HepG2 (cell line): ENCODE data around the gene HSD11B1L. TPM values are rescaled to one million over a fixed set of nuclear protein-coding genes. Genes with fewer than 3 reads are reported as not detected.

Source experiments
- DZIP1 ChIP-seq: sonication (generic); formaldehyde crosslinking; IDR thresholded peaks from 2 replicates; pipeline ENCODE4 v1.5.0; 2020; ENCODE audit warnings: mild to moderate bottlenecking, missing genetic modification reagents
- EEA1 ChIP-seq: sonication (generic); formaldehyde crosslinking; IDR thresholded peaks from 2 replicates; pipeline ENCODE4 v1.5.1; 2020; ENCODE audit warnings: mild to moderate bottlenecking, missing genetic modification reagents, borderline replicate concordance
- FOSL1 ChIP-seq: sonication (generic); formaldehyde crosslinking; IDR thresholded peaks from 2 replicates; pipeline ENCODE4 v1.9.0; 2021; ENCODE audit warnings: missing genetic modification reagents, borderline replicate concordance
- ISL2 ChIP-seq: sonication (generic); formaldehyde crosslinking; IDR thresholded peaks from 2 replicates; pipeline ENCODE4 v1.5.0; 2020; ENCODE audit warnings: missing genetic modification reagents
- KDM5A ChIP-seq: fragments of 200-600 bp; sonication (generic); IDR thresholded peaks from 2 replicates; pipeline ENCODE4 v1.7.0; 2018; ENCODE audit warnings: antibody characterized with exemption, mild to moderate bottlenecking, low read length, borderline replicate concordance
- NAIF1 ChIP-seq: sonication (generic); formaldehyde crosslinking; IDR thresholded peaks from 2 replicates; pipeline ENCODE4 v1.5.0; 2020; ENCODE audit warnings: mild to moderate bottlenecking, missing genetic modification reagents, borderline replicate concordance
- PHF20 ChIP-seq: sonication (generic); formaldehyde crosslinking; IDR thresholded peaks from 2 replicates; pipeline ENCODE4 v1.5.0; 2020; ENCODE audit warnings: mild to moderate bottlenecking, missing genetic modification reagents
- PRDM10 ChIP-seq: sonication (generic); formaldehyde crosslinking; IDR thresholded peaks from 2 replicates; pipeline ENCODE4 v1.4.0; 2020; ENCODE audit warnings: low read depth, missing genetic modification reagents
- PREB ChIP-seq: sonication (generic); formaldehyde crosslinking; IDR thresholded peaks from 2 replicates; pipeline ENCODE4 v1.4.0; 2020; ENCODE audit warnings: missing genetic modification reagents
- RCOR2 ChIP-seq: IDR thresholded peaks from 2 replicates; pipeline ENCODE4 v1.6.1; 2016; ENCODE audit warnings: missing biosample characterization, missing genetic modification reagents
- SOX6 ChIP-seq, 2 experiments: fragments of 450-650 bp in 1 of 2; sonication (generic) in 1 of 2; formaldehyde crosslinking in 1 of 2; IDR thresholded peaks; 2 replicates each; pipeline versions ENCODE4 v1.4.0 to v1.6.1; 2017 to 2020; ENCODE audit warnings: antibody characterized with exemption in 1 of 2, mild to moderate bottlenecking in 1 of 2, missing genetic modification reagents in 1 of 2
- SP4 ChIP-seq: sonication (generic); formaldehyde crosslinking; IDR thresholded peaks from 2 replicates; pipeline ENCODE4 v1.8.1; 2023; ENCODE audit warnings: mild to moderate bottlenecking, missing genetic modification reagents
- TFDP2 ChIP-seq: sonication (generic); formaldehyde crosslinking; IDR thresholded peaks from 2 replicates; pipeline ENCODE4 v1.4.0; 2020; ENCODE audit warnings: missing genetic modification reagents
- ZNF644 ChIP-seq: IDR thresholded peaks from 2 replicates; pipeline ENCODE4 v1.6.1; 2016; ENCODE audit warnings: low read depth
- ZNF773 ChIP-seq: sonication (generic); formaldehyde crosslinking; IDR thresholded peaks from 2 replicates; pipeline ENCODE4 v1.4.0; 2020; ENCODE audit warnings: missing genetic modification reagents, borderline replicate concordance
- ZNF891 ChIP-seq: sonication (generic); formaldehyde crosslinking; IDR thresholded peaks from 2 replicates; pipeline ENCODE4 v1.5.0; 2020; ENCODE audit warnings: mild to moderate bottlenecking, missing genetic modification reagents
- ZZZ3 ChIP-seq: sonication (generic); formaldehyde crosslinking; IDR thresholded peaks from 2 replicates; pipeline ENCODE4 v1.4.0; 2020; ENCODE audit warnings: missing genetic modification reagents, mild to moderate bottlenecking, borderline replicate concordance
- polyA plus RNA-seq, 8 experiments: library from polyadenylated mRNA; depleted of rRNA in 3 of 8; stranded (reverse) in 7 of 8; unstranded in 1 of 8; fragments of >200 nt; fragmentation: Illumina TruSeq in 4 of 8; extraction: Trizol in 4 of 8; gene quantifications; 2 replicates each; pipeline versions ENCODE4 v1.2.1 to v1.2.3, GENCODE V29; 2011 to 2016; ENCODE audit warnings: low read depth in 4 of 8, missing spikeins in 1 of 8, mixed read lengths in 1 of 8; ENCODE audit not compliant: insufficient read depth in 1 of 8
- total RNA-seq, 5 experiments: library from RNA; depleted of rRNA; stranded (reverse); fragments of >200 nt; fragmentation: Illumina TruSeq; extraction: Trizol; gene quantifications; 2 replicates each; pipeline ENCODE4 v1.2.3, GENCODE V29; 2016; ENCODE audit warnings: low read depth in 1 of 5
- TF ChIP-seq, protein P1 (sequence below): fragments of 450-650 bp; IDR thresholded peaks from 2 replicates; pipeline ENCODE4 v1.6.1; 2017

The HSD11B1L gene
- total and polyA plus RNA-seq, 2 of the 13 experiments (the other 11 are each of a cell fraction or from before 2014, with no cell fraction given): 2.8 to 3.9 TPM

DNA sequence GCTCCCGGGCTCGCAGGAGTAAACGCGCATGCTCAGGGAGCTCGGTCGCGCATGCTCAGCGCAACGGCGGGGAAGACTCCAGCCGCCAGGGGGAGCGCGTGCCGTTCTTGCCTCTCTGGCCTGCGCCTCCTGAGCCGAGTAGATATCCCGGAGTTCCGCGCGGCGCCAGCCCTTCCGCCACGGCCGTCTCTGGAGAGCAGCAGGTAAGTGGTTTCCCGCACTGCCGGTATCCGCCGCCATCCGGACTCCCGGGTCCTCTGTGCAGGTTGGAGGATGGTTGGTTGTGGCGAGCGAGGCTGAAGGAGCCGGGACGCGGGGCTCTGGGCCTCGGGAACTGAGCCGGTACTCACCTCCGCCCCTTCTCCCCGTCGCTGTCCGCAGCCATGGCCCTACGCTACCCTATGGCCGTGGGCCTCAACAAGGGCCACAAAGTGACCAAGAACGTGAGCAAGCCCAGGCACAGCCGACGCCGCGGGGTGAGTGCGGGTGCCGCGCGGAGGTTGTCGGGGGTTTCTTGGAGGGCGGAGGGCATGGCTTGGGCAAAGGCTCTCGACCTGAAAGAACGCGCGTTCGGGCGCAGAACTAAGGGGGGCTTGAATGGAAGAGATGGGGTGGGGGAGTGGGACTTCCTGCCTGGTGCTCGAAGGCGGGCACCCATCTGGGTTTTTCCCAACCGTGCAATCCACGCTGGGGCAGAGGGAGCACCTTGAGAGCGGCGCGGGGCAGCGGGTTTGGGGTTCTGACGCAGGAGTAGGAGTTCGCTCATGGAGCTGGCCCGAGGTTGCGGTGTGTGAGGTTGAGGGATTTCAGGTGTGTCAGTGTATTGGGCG lies 9.5 kb downstream of the HSD11B1L start, which contains the start of gene RPL36 (continued):
- TF ChIP-seq, protein P1, sequence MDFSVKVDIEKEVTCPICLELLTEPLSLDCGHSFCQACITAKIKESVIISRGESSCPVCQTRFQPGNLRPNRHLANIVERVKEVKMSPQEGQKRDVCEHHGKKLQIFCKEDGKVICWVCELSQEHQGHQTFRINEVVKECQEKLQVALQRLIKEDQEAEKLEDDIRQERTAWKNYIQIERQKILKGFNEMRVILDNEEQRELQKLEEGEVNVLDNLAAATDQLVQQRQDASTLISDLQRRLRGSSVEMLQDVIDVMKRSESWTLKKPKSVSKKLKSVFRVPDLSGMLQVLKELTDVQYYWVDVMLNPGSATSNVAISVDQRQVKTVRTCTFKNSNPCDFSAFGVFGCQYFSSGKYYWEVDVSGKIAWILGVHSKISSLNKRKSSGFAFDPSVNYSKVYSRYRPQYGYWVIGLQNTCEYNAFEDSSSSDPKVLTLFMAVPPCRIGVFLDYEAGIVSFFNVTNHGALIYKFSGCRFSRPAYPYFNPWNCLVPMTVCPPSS: no peak
- TF ChIP-seq NAIF1: no peak
- TF ChIP-seq EEA1 (CRISPR knock-in tag): peak; percentile 83; the same call in 1 of the 2 replicates
- TF ChIP-seq PRDM10 (CRISPR knock-in tag): 0 out of 2 replicates have a peak, but pooled peaks have one; percentile 48
- TF ChIP-seq ZNF773: 0 out of 2 replicates have a peak, but pooled peaks have one; percentile 64
- TF ChIP-seq ZNF644 (CRISPR knock-in tag): no peak
- TF ChIP-seq ISL2 (CRISPR knock-in tag): peak; percentile 69; the same call in 1 of the 2 replicates
- TF ChIP-seq FOSL1: peak; percentile 8; the same call in 1 of the 2 replicates
- TF ChIP-seq PHF20: peak; percentile 83
- peak; percentile 29; the same call in 1 of the 2 replicates for TF ChIP-seq TFDP2 (CRISPR knock-in tag)
- TF ChIP-seq SP4 (CRISPR knock-in tag): peak; percentile 90
- TF ChIP-seq DZIP1 (CRISPR knock-in tag): peak; percentile 65; the same call in 1 of the 2 replicates
- TF ChIP-seq ZNF891 (CRISPR knock-in tag): peak; percentile 77; the same call in 1 of the 2 replicates
- TF ChIP-seq ZZZ3 (CRISPR knock-in tag): peak; percentile 98; the same call in 1 of the 2 replicates
- TF ChIP-seq SOX6 (IDR thresholded peaks at IDR 0.05): no peak
- TF ChIP-seq SOX6 (CRISPR knock-in tag; IDR thresholded peaks at IDR 0.05): peak; percentile 62
- TF ChIP-seq PREB (CRISPR knock-in tag): no peak; the same call in 1 of the 2 replicates
- no peak for TF ChIP-seq RCOR2
- peak; percentile 66; the same call in 1 of the 2 replicates for TF ChIP-seq KDM5A
